NCI-H128 (cell line): ENCODE results near the gene MAN1A2.

Experiments used
- DNase-seq: peaks from one replicate; lab custom pipeline; 2025; ENCODE audit not compliant: unreplicated experiment; lab: John Stamatoyannopoulos, UW

The MAN1A2 gene

DNA sequence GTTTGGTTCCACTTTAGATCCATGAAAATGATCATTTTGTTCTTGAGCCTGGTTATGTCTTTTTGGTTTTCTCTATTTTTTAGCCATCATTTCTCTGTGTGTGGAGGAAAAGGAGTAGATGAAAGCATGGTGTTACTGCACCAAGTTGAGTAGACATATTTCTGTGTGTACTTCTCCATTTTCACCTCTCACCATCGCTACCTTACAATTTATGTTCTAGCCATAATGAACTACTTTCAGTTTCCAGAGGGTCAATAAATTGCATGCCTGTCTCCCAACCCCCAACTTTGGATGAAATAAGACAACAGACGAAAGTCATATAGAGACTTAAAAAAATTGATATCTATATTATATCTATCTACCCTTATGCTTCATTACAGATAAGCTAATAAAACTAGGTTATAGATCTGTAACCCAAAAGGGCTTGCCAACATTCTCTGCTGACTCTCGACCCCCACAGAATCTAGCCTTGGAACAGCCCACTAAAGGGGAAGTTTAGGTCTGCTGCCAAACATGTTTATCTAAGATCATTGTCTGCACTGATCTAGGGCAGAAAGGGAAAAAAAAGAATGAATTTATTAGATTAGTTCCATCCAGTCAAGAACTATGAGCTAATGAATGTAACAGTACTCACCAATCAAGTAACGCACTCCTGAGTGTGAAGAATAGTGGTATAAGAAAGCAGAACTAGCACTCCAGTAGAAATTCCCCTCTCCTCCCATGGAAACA, 7.5 kb upstream of the MAN1A2 start:
- no peak for DNase-seq

DNA sequence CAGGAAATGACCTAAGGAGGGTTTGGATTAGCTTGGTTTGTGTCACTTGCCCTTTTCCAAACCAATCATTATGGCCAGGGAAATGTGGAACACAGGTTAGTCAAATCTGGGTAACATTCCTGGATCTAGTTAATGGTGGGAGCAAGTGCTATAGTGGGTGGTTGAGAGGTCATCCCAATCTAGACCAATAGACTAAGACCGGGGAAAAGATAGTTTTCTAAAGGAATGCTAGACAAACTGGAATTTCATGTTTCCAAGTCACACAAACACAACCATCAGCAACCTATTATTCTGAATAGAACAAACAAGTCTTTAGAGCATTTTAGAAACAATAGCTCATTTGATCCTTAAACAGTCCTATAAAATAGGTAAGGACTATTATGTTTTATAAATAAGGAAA, 4.3 kb upstream of the MAN1A2 start:
- no peak for DNase-seq

DNA sequence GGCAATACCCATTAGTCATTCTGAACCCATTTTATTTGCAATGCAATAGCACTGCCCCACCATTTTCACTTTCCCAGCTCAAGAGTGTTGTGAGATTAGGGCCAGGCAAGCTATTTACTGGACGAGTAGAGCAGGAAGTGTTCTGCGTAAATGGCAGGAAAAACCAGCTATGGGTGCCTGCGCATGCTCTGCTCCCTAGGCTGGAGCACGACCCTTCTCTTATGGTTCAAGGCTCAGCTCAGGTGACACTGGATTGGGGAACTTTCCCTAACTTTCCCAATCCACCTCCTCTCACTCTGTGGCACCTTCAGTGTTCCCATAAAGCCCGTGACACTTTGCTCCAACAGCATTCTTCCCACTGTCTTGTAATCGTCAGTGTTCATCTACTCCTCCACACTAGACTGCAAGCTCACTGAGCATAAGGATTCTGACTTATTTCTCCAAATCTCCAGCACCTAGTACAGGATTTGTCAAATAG, 3.6 kb upstream of the MAN1A2 start:
- DNase-seq: no peak

DNA sequence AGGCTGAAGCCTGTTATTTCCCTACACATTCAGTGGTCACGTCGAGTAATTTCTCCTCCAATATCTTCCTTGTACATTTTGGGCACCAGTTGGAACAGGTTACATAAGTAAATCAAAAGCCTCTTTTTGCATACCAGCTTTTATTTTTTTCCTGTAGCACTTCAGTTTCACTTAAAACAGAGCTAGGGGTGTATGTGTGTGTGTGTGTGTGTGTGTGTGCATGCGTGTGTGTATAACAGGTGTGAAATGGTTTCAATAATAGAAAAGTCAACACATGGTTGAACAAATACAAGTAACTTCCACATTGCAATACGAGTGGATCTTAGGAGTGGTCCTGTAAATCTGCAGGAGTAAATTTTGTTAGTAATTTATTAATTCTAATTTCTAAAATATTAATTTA, 3.0 kb upstream of the MAN1A2 start:
- no peak for DNase-seq

DNA sequence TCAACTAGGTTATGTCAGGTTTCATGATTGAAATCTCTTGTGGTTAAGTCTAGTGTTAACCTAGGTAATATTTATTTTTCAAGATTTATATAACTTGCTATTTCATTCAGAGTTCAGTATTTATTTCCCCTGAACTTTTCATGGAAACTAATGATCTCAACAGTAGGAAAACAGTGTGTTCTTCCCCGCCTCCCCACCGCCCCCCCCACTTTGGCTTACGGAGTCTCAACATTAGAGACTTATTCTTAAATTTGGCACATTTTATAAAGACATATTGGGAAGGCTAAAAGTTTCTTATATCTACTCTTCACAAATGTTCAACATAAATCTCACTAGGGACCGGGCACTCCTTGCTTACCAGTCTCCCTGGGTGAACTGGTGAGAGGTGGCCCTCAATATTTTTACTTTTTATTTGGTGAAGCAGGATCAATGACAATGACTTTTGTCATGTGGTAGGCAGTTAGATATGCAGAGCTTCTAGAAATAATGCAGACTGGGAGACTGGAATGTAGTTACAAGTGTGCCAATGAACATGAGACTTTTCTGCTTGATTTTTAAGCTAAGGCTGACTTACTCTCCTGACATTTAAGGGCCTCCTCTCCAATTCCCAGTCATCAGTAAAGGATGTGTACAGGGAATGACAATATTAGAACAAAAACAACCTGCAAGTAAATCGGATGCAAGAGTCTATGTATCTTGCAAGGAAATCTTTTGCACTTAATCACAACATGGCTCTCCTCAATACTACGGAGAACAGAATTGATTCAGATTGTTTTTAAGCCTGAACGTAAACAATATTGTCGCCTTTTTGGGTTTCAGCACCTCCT, 1.7 kb upstream of the MAN1A2 start:
- no peak for DNase-seq

DNA sequence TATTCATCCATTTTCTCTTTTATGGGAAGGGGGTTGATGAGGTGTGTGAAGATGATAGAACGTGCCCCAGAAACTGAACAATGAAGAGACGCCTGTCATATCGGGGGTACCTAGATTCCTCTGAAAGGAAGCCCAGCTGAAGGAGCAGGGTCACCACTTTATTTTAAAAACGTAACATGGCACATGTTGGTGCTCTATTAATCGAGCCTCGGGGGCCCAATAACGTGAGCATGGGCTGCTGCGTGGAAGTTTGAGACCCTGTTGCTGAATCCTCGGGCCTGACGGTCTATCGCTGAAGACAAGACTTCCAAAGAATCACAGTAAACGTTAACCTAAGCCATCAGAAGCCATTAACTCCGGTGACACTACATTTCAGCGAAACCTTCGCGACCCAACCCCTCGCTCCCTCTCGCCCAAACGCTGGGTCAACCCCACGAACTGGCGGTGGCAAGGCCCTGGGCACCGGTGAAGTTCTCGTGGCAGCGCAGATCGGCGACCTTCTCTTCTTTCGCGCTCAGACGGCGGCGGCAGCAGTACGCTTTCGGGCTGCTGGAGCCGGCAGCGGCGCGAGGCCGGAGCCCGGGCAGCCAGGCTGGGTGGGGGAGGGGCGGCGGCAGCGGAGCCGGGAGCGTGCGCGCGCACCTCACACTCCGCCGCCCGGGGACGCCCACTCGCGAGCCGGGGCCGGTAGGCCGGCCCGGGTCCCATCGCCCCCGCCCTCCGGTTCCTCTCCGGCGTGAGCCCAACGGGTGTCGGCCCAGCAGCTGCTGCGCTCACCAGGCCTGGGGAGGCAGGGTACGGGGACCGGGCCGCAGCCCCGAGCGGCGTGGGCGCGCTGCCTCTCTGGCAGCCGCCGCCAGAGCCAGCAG, 838 bp upstream of the MAN1A2 start:
- no peak for DNase-seq

DNA sequence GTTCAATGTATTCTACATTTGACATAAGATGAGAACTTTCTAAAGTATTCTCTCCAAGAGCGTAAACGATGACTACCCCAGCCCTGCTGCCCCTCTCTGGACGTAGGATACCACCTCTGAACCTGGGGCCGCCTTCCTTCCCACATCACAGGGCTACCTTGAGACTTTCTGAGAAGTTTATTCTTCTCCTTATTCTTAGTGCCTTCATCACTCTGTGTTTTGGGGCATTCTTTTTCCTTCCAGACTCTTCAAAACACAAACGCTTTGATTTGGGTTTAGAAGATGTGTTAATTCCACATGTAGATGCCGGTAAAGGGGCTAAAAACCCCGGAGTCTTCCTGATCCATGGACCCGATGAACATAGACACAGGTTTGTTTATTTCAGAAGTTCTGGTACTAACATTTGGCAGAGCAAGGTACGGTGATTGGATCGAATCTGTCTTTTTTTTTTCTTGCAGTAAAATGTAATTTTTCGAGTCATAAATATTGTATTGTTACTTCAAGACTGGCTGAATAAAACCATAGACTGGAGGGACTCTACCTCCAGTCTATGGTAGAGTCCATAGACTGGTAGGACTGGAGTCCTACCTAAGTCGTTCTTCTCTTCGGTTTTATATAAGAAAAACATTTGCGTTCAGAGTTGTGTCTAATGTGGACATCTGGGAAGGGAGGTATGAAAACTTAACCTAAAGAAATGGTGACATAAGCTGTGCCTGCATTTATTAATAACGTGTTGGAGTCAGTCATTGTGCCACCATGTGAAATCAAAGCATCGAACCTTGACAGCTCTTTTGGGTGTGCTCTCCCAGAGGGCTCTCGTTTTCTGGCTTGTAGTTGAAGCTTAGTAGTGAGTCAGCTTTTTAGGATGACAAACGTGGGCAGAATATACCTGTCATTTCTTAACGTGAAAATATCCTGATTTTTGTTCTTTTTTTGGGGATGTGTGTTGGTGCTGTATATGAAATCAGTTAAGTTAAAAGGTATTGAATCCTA, 1.2 kb downstream of the MAN1A2 start:
- DNase-seq: no peak

DNA sequence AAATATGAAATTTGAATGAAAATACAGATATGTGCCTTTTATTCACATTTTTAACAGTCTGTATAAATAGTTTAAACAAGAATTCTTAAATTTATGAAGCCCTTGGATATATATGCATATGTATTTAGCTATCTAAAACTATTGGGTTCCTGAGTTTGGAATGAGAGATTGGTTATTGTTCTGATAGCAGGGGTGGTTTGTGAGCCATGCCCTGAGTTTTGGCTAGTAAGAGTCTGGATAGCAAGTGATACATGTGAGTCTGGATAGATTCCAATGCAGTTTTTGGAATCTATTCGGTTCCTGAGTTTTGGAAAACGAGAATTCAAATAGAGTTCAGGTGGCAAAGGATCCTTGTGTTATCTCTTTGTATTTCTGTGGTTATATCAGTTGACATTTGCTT, 2.8 kb downstream of the MAN1A2 start:
- no peak for DNase-seq

DNA sequence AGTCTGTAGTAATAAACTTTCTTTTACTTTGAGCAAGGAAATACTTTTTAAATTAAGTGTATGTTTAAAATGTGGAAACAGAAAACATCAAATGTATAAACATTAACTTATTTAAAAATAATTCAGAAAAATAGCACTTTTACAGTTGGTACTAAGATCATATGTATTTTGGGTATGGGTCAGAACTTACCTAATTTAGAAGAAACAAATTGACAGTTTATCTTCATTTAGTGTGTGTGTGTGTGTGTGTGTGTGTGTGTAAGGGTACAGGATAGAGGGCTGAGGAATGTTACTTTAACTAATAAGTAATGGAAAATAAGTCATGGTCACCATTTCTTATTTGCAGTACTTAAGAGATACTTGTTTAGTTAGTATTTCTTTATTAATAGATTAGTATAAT, 3.3 kb downstream of the MAN1A2 start:
- DNase-seq: no peak

DNA sequence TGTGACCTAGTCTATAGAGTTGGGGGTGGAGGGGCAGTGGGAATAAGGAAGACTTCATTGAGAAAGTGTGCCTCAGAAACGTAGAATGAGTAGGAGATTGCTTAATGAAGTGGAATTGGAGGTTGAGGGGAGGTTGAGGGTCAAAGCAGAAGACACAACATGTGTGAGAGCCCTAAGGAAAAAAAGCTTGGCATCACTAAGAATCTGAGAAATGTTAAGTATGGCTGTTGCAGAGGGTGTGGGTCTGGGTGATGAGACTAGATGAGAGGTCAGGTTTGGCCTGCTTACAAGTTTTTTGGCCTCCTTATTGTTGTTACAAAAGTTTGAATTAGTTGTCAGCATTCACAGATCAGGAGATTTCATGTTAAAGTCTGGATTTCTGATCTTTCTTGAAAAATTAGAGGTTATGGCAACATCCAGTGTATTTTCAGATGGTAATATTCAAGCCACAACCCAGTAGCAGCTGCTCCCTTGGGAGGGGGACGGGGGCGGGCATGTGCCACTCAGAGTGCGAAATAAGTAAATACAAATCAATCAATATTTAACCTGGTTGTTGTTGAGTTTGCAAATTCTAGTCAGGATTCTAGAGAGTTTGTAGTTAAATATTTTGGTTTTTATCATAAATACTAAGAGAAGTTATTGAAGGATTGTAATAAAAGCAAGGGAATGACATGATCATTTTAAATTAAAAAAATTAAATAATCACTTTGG, 4.3 kb downstream of the MAN1A2 start:
- no peak for DNase-seq

DNA sequence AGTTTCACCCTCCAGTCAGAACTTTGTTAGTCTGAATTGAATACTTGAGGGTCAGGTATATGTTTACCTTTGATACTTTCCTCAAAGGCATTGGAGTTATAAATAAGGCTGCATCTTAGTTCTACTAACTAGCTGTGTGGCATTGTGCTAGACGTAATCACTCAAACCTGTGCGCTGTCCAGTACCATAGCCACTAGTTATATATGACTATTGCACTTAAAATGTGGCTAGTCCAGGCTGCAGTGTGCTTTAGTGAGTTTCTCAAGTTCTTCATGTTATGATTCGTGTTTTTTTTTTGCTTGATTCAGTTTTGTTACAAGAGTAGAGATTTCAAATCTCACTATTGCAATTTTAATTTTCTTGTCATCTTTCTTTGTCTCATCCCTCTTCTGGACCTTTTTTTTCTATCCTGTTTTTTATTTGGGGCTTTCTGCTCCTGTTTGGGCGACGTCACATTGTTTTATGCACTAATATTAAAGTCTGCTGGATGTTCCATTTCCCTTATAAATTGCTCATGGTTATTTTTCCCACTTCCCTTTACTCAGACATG, 5.7 kb downstream of the MAN1A2 start:
- no peak for DNase-seq

DNA sequence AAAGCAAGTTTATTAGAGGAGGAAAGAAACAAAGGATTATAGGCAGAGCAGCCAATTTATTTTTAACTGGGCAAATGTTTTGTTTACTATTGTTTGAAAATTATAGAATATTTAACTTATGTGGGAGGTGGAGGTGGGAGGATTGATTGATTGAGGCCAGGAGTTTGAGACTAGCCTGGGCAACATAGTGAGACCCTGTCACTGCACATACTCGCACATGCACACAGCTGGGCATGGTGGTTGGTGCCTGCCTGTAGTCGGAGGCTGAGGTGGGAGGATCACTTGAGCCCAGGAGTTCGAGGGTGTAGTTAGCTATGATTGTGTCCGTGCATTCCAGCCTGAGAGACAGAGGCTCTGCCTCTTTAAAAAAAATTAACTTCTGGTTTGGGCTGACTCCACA, 6.7 kb downstream of the MAN1A2 start:
- DNase-seq: no peak

DNA sequence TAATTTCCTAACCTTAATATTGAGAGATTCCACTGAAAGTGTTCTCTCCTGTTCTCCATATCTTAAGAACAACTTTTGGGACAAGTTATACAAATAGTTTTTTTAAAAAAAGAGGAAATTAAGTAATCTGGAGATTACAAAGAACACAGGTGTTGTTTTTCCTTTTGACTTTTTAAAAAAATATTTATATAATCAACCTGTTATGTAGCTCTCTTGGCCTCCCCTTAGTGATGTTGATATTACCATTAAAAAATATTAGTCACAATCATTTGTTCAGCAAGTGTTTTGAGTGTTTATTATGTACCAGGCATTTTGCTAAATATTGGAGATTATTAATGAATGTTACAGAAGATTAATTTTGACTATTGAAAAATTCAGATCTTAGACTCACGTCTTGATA, 8.1 kb downstream of the MAN1A2 start:
- DNase-seq: no peak

DNA sequence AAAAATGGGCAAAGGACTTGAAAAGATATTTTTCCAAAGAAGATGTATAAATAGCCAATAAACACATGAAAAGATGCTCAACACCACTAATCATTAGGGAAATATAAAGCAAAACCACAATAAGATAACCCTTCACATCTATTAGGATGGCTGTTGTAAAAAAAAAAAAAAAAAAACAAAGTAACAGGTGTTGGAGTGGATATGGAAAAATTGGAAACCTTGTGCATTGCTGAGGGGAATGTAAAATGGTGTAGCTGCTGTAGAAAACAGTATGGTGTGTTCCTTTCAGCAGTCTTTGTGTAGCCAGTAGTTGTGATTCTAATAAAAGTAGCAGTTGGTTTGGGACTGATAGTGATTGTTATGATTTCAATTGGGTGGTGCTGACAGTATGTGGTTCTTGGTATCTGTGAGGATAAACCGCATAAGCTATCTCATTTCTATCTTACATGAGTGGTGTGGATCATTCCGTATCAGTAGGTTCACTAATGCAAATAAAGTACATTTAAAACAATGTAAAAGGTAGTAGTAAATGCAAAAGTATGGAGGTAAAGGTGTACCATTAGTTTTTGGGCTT, 19.9 kb downstream of the MAN1A2 start:
- no peak for DNase-seq

DNA sequence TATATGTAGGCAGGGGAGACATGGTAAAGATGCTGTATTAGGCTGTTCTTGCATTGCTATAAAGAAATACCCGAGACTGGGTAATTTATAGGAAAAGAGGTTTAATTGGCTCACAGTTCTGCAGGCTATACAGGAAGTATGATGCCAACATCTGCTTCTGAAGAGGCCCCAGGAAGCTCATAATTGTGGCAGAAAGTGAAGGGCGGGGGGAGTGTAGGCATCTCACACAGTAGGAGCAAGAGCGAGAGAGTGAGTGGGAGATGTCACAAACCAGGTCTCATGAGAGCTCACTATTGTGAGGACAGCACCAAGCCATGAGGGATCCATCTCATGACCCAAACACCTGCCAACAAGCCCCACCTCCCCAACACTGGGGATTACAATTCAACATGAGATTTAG, 21.1 kb downstream of the MAN1A2 start:
- DNase-seq: no peak

DNA sequence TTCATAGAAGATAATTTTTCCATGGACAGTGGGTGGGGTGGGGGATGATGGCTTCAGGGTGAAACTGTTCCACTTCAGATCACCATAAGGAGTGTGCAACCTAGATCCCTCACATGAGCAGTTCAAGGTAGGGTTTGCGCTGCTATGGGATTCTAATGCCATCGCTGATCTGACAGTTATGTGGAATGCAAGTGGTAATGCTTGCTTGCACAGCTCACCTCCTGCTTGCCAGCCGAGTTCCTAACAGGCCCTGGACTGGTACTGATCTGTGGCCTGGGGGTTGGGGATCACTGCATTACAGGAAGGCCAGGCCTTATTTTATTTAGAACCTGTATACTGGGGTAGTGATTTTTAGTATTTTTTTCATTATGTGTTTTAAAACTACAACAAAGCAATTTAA, 22.0 kb downstream of the MAN1A2 start:
- no peak for DNase-seq

DNA sequence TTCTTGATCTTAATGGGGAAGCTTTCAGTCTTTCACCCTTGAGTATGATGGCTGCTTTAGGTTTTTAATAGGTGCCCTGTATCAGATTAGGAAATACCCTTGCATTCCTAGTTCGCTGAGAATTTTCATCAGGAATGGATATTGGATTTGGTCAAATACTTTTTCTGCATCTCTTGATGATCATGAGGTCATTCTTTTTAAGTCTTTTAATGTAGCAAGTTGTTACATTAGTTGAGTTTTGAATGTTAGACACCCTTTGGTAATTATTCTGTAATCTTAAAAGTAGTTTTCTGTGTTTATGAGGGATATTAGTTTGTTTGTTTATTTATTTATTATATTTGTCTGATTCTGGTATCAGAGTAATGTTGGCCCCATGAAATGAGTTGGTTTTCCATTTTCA, 22.5 kb downstream of the MAN1A2 start:
- DNase-seq: no peak

DNA sequence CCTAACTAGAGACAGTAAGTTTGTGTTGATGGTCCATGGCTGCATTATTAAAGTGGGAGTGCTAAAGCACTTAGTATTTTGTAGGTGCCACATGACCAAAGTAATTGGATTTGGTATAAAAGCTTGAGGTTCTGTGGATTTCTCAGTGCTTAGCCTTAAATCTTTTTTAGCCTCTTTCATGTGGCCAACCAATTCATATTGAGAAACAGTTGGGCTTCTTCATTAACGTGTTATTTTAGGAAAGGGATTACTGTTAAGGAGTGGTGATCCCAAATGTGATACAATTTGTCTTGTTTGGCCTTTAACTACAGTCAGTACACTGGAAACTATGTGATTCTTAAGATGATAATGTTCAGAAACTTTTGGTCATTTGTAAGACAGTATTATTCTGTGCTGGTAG, 25.5 kb downstream of the MAN1A2 start:
- no peak for DNase-seq

DNA sequence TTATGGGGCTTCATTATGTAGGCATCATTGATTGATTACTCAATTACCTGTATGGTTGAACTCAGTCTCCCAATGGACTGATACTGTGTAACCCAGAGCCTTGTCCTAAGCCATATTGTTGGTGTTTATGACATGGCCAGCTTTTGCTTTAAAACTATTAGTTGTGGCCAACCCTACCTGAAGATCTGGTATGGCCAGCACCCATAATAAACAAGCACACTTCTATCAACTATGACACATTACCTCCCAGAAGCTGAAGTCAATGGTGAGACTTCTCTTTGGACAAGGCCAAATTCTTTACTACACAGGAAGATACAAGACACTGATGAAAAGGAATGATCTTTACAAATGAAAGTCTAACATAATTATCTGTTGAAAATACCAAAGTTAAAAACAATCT, 28.8 kb downstream of the MAN1A2 start:
- DNase-seq: no peak
